Measurements from ENCODE around the gene ERBIN.

The ERBIN gene

GRCh38 chr5:66013397-66013796 is 87.0 kb downstream of the ERBIN start:
- H3F3A ChIP-seq (ENCODE audit: control insufficient read depth, insufficient read depth), result peaks cover 5% of the 10 kb centered on the region; the same call in 1 of the 2 replicates

GRCh38 chr5:66013906-66014305 is 87.5 kb downstream of the ERBIN start:
- H3K4me3 ChIP-seq (ENCODE audit: low read length), result no peak overlapping the region
- H3F3A ChIP-seq (ENCODE audit: control insufficient read depth, insufficient read depth), result peaks cover 5% of the 10 kb centered on the region; the same call in 1 of the 2 replicates
- no peaks in the 10 kb centered on the region for H4K20me1 ChIP-seq (ENCODE audit: control insufficient read depth, insufficient read depth, low read depth, low read length)
- H3K36me3 ChIP-seq (ENCODE audit: control insufficient read depth, low read length), result peaks cover 69% of the 10 kb centered on the region
- peaks cover 27% of the 10 kb centered on the region for H3K4me1 ChIP-seq (ENCODE audit: control insufficient read depth, low read length)
- no peaks in the 10 kb centered on the region for H3K9me3 ChIP-seq (ENCODE audit: control insufficient read depth, insufficient read depth, low read length)
- TF ChIP-seq CTCF (IDR thresholded peaks at IDR 0.05; ENCODE audit: low read depth, low read length, poor library complexity, severe bottlenecking), result no peak
- TF ChIP-seq EZH2phosphoT487 (IDR thresholded peaks at IDR 0.05; ENCODE audit: borderline replicate concordance, low read length), result no peak
- no peaks in the 10 kb centered on the region for H3K9me2 ChIP-seq (replicated peaks; ENCODE audit: control insufficient read depth, low read length)
- H3K27ac ChIP-seq (ENCODE audit: low read depth, low read length), result no peak overlapping the region
- no peaks in the 10 kb centered on the region for H3K27me3 ChIP-seq (ENCODE audit: control insufficient read depth, low read length)
- peaks cover 40% of the 10 kb centered on the region for H3K79me2 ChIP-seq (ENCODE audit: control insufficient read depth, low read length)
- H3K4me2 ChIP-seq (ENCODE audit: low read length), result no peak overlapping the region

More at GRCh38 chr5:66013397-66013796, 87.0 kb downstream of the ERBIN start:
- Histone ChIP-seq H3K4me1 (ENCODE audit: control insufficient read depth, low read length) (peaks cover 31% of the 10 kb centered on the region), H3K27ac (ENCODE audit: low read depth, low read length) (no peak overlapping the region), H3K36me3 (ENCODE audit: control insufficient read depth, low read length) (peaks cover 71% of the 10 kb centered on the region), H3K27me3 (ENCODE audit: control insufficient read depth, low read length) (no peaks in the 10 kb centered on the region), H3K9me2 (replicated peaks; ENCODE audit: control insufficient read depth, low read length) (no peaks in the 10 kb centered on the region), H3K4me3 (ENCODE audit: low read length) (no peak overlapping the region), H4K20me1 (ENCODE audit: control insufficient read depth, insufficient read depth, low read depth, low read length) (no peaks in the 10 kb centered on the region), H3K79me2 (ENCODE audit: control insufficient read depth, low read length) (peaks cover 42% of the 10 kb centered on the region), H3K9me3 (ENCODE audit: control insufficient read depth, insufficient read depth, low read length) (no peaks in the 10 kb centered on the region), H3K4me2 (ENCODE audit: low read length) (no peak overlapping the region)
- TF ChIP-seq CTCF (IDR thresholded peaks at IDR 0.05; ENCODE audit: low read depth, low read length, poor library complexity, severe bottlenecking) (no peak), EZH2phosphoT487 (IDR thresholded peaks at IDR 0.05; ENCODE audit: borderline replicate concordance, low read length) (no peak)

- Histone ChIP-seq H4K20me1 (ENCODE audit: control insufficient read depth, insufficient read depth, low read depth, low read length) (no peaks in the 10 kb centered on the region), H3K27ac (ENCODE audit: low read depth, low read length) (no peak overlapping the region), H3K36me3 (ENCODE audit: control insufficient read depth, low read length) (peaks cover 74% of the 10 kb centered on the region), H3F3A (ENCODE audit: control insufficient read depth, insufficient read depth) (peaks cover 5% of the 10 kb centered on the region; the same call in 1 of the 2 replicates), H3K4me2 (ENCODE audit: low read length) (no peak overlapping the region), H3K9me2 (replicated peaks; ENCODE audit: control insufficient read depth, low read length) (no peaks in the 10 kb centered on the region), H3K27me3 (ENCODE audit: control insufficient read depth, low read length) (no peaks in the 10 kb centered on the region), H3K79me2 (ENCODE audit: control insufficient read depth, low read length) (peaks cover 35% of the 10 kb centered on the region), H3K4me1 (ENCODE audit: control insufficient read depth, low read length) (peaks cover 12% of the 10 kb centered on the region), H3K4me3 (ENCODE audit: low read length) (no peak overlapping the region), H3K9me3 (ENCODE audit: control insufficient read depth, insufficient read depth, low read length) (no peaks in the 10 kb centered on the region)
- TF ChIP-seq CTCF (IDR thresholded peaks at IDR 0.05; ENCODE audit: low read depth, low read length, poor library complexity, severe bottlenecking), result no peak
These were observed 89.0 kb downstream of the ERBIN start for GRCh38 chr5:66015196-66015960.
